Activated CD8-positive, alpha-beta T cell treated with anti-CD3 and anti-CD28 coated beads for 36 hours (primary cell): Measurements from ENCODE around the gene FXYD3. TPM values are rescaled to one million over a fixed set of nuclear protein-coding genes. Genes with fewer than 3 reads are reported as not detected.
A peak's percentile ranks its signal among the peaks of the same experiment; 100 is the strongest.

ENCODE experiments used
- ATAC-seq: fragments of 200-7000 bp; cut with Tn5 transposase; one replicate; pipeline ENCODE4 v1.10.0; 2021; ENCODE audit warnings: mild to moderate bottlenecking, moderate library complexity
- CTCF ChIA-PET: fragments of 350-600 bp; sonication (Branson Sonifier 250); formaldehyde crosslinking; loops from one replicate; lab custom pipeline; 2021; ENCODE audit warnings: antibody characterized with exemption; lab: Charles Lee
- POLR2A ChIA-PET: fragments of 350-600 bp; sonication (Branson Sonifier 250); formaldehyde crosslinking; loops from one replicate; lab custom pipeline; 2021; ENCODE audit warnings: antibody characterized with exemption; lab: Charles Lee
- DNase-seq: peaks from one replicate; pipeline ENCODE4 v3.0.0-alpha.2; 2020
- H3K27ac Mint-ChIP-seq: one replicate; pipeline ENCODE4 v1.8.0; 2021; ENCODE audit warnings: mild to moderate bottlenecking, mixed read lengths
- H3K27me3 Mint-ChIP-seq: one replicate; pipeline ENCODE4 v1.8.0; 2021; ENCODE audit warnings: mixed read lengths
- H3K36me3 Mint-ChIP-seq: one replicate; pipeline ENCODE4 v1.8.0; 2021; ENCODE audit warnings: low read depth, mixed read lengths
- H3K4me1 Mint-ChIP-seq: one replicate; pipeline ENCODE4 v1.8.0; 2021; ENCODE audit warnings: low read depth, mixed read lengths
- H3K4me3 Mint-ChIP-seq: one replicate; pipeline ENCODE4 v1.8.0; 2021; ENCODE audit warnings: mild to moderate bottlenecking, moderate library complexity, mixed read lengths
- H3K9me3 Mint-ChIP-seq: one replicate; pipeline ENCODE4 v1.8.0; 2021; ENCODE audit warnings: mixed read lengths
- CTCF ChIP-seq: fragments of 200-600 bp; IDR thresholded peaks from one replicate; pipeline ENCODE4 v1.8.0; 2022; ENCODE audit warnings: antibody characterized with exemption, mild to moderate bottlenecking
- intact Hi-C: fragments of 100-400 bp; cut with micrococcal nuclease; formaldehyde crosslinking; loops from one replicate; pipeline ENCODE4 v1.10.0; 2022
- total RNA-seq, 2 experiments: library from RNA; stranded (reverse); gene quantifications; one replicate each; pipeline ENCODE4 v1.2.3, GENCODE V29; 2021

FXYD3 gene
- total RNA-seq, 2 experiments from 2014 or later: not detected

- TF ChIP-seq CTCF: no peak
- POLR2A ChIA-PET: no interaction called here
- Mint-ChIP-seq H3K4me3 (no peak overlapping the region), H3K27ac (no peak overlapping the region), H3K9me3 (no peaks in the 10 kb centered on the region), H3K27me3 (peaks cover 7% of the 10 kb centered on the region), H3K36me3 (no peaks in the 10 kb centered on the region), H3K4me1 (peaks cover 36% of the 10 kb centered on the region)
- intact Hi-C loops: loop anchor here (5.0 to 10.0 kb wide), 2 partner anchors 72 to 124 kb away; partner anchors contain the start of gene USF2
- no peak for ATAC-seq
- CTCF ChIA-PET: interaction anchor here (1.0 to 3.9 kb wide), 9 partner anchors 14 to 301 kb away, joined by 3 to 57 read pairs (median 7); partner anchors contain the start of gene FXYD5
- no peak for DNase-seq
These were observed 24.8 kb downstream of the FXYD3 start for GRCh38 chr19:35140207-35140961.

- ATAC-seq: peak; percentile 96
- Mint-ChIP-seq H3K4me3 (peak overlapping the region; percentile 74), H3K27ac (peak overlapping the region; percentile 26), H3K27me3 (peaks cover 7% of the 10 kb centered on the region), H3K36me3 (no peaks in the 10 kb centered on the region), H3K9me3 (no peaks in the 10 kb centered on the region), H3K4me1 (peaks cover 32% of the 10 kb centered on the region)
- CTCF ChIA-PET: interaction anchor here (0.6 to 3.9 kb wide), 34 partner anchors 13 to 354 kb away, joined by 3 to 57 read pairs (median 4); partner anchors contain the start of gene FXYD5
- peak; percentile 98 for DNase-seq
- TF ChIP-seq CTCF: peak; percentile 39
- POLR2A ChIA-PET: interaction anchor here (0.6 to 1.9 kb wide), 9 partner anchors 13 to 154 kb away, joined by 3 to 10 read pairs (median 4); partner anchors contain the start of genes FXYD5 and USF2
- intact Hi-C loops: loop anchor here (5.0 to 10.0 kb wide), 2 partner anchors 71 to 124 kb away; partner anchors contain the start of gene USF2
These were observed 25.6 kb downstream of the FXYD3 start for GRCh38 chr19:35140962-35141836.

- CTCF ChIA-PET: interaction anchor here (0.8 to 3.9 kb wide), 34 partner anchors 12 to 353 kb away, joined by 3 to 57 read pairs (median 4); partner anchors contain the start of gene FXYD5
- no peaks in the 10 kb centered on the region for H3K9me3 Mint-ChIP-seq
- H3K4me1 Mint-ChIP-seq: peaks cover 36% of the 10 kb centered on the region
- no peak for TF ChIP-seq CTCF
- POLR2A ChIA-PET: interaction anchor here (0.6 to 1.9 kb wide), 11 partner anchors 13 to 153 kb away, joined by 3 to 10 read pairs (median 3); partner anchors contain the start of genes FXYD5 and USF2
- intact Hi-C loops: loop anchor here (5.0 to 10.0 kb wide), 2 partner anchors 70 to 123 kb away; partner anchors contain the start of gene USF2
- H3K36me3 Mint-ChIP-seq: no peaks in the 10 kb centered on the region
- ATAC-seq (peak; percentile 9), DNase-seq (peak; percentile 20)
- no peak overlapping the region for H3K27ac Mint-ChIP-seq
- peaks cover 7% of the 10 kb centered on the region for H3K27me3 Mint-ChIP-seq
- H3K4me3 Mint-ChIP-seq: peak overlapping the region; percentile 74
These were observed 26.4 kb downstream of the FXYD3 start for GRCh38 chr19:35141837-35142605.

- peak; percentile 83 for TF ChIP-seq CTCF
- DNase-seq (peak; percentile 68), ATAC-seq (no peak)
- H3K9me3 Mint-ChIP-seq: no peaks in the 10 kb centered on the region
- ChIA-PET CTCF (interaction anchor here (0.6 to 3.9 kb wide), 28 partner anchors 11 to 352 kb away, joined by 3 to 57 read pairs (median 4); partner anchors contain the start of genes FAM187B and FXYD5), POLR2A (interaction anchor here (0.6 to 1.9 kb wide), 5 partner anchors 12 to 153 kb away, joined by 3 to 10 read pairs (median 4); partner anchors contain the start of gene FXYD5)
- intact Hi-C loops: loop anchor here (5.0 to 10.0 kb wide), 2 partner anchors 70 to 122 kb away; partner anchors contain the start of gene USF2
- H3K27ac Mint-ChIP-seq: no peak overlapping the region
- H3K4me1 Mint-ChIP-seq: peaks cover 36% of the 10 kb centered on the region
- H3K4me3 Mint-ChIP-seq: peak overlapping the region; percentile 74
- H3K36me3 Mint-ChIP-seq: no peaks in the 10 kb centered on the region
- peaks cover 7% of the 10 kb centered on the region for H3K27me3 Mint-ChIP-seq
These were observed 27.1 kb downstream of the FXYD3 start for GRCh38 chr19:35142606-35143230.
